Stomach (tissue), 9 donors: ENCODE results near the gene DEPDC1. TPM values are rescaled to one million over a fixed set of nuclear protein-coding genes. Genes with fewer than 3 reads are reported as not detected.
A peak's percentile ranks its signal among the peaks of the same experiment; 100 is the strongest.

Experiments
- DNase-seq, 2 donors: peaks; one replicate each; pipeline versions ENCODE4 v3.0.0 to v3.0.0-alpha.2; 2013 to 2019
- H3K27ac ChIP-seq, 5 donors: fragments of 200-600 bp in 4 of 5; sonication (generic) in 4 of 5; one replicate each; pipeline ENCODE4 v1.5.1; 2013 to 2019; ENCODE audit warnings: mild to moderate bottlenecking in 1 of 5, moderate library complexity in 1 of 5
- H3K27me3 ChIP-seq, 3 donors: fragments of 200-600 bp; sonication (generic); one replicate each; pipeline ENCODE4 v1.5.1; 2017 to 2019; ENCODE audit warnings: mixed run types in 1 of 3
- H3K36me3 ChIP-seq, 4 donors: fragments of 200-600 bp; sonication (generic); 1 replicate in 3 of 4; 2 replicates in 1 of 4; pipeline ENCODE4 v1.5.1; 2016 to 2019
- H3K4me1 ChIP-seq, 4 donors: fragments of 200-600 bp; sonication (generic); one replicate each; pipeline ENCODE4 v1.5.1; 2016 to 2019
- H3K4me3 ChIP-seq, 4 donors: fragments of 200-600 bp; sonication (generic) in 3 of 4; one replicate each; pipeline ENCODE4 v1.5.1; 2016 to 2019; ENCODE audit warnings: mild to moderate bottlenecking in 1 of 4
- H3K9me3 ChIP-seq, 4 donors: fragments of 200-600 bp; sonication (generic); one replicate each; pipeline ENCODE4 v1.5.1; 2016 to 2019
- CTCF ChIP-seq, 7 experiments: fragments of 450-650 bp in 4 of 7; fragments of 200-600 bp in 3 of 7; sonication (generic) in 3 of 7; IDR thresholded peaks; one replicate each; pipeline ENCODE4 v1.5.1; 2016 to 2019; ENCODE audit warnings: antibody characterized with exemption in 7 of 7, control low read depth in 2 of 7, mild to moderate bottlenecking in 1 of 7
- EP300 ChIP-seq: sonication (generic); formaldehyde crosslinking; IDR thresholded peaks from one replicate; pipeline ENCODE4 v1.6.1; 2017; ENCODE audit warnings: antibody characterized with exemption
- POLR2A ChIP-seq, 4 donors: fragments of 450-650 bp; IDR thresholded peaks; one replicate each; pipeline ENCODE4 v1.6.1; 2016; ENCODE audit warnings: antibody characterized with exemption in 4 of 4, control low read depth in 2 of 4, mild to moderate bottlenecking in 1 of 4, moderate library complexity in 1 of 4
- POLR2AphosphoS5 ChIP-seq, 3 donors: sonication (generic); formaldehyde crosslinking; IDR thresholded peaks; one replicate each; pipeline ENCODE4 v1.6.1; 2016; ENCODE audit warnings: antibody characterized with exemption in 3 of 3
- WGBS, 5 donors: extraction: QIAGEN DNeasy Blood & Tissue Kit in 3 of 5; methylation state at CpG; one replicate each; pipeline versions ENCODE4 v1.1.5 to v1.1.7; 2013 to 2018; 5-methylcytosine and 5-hydroxymethylcytosine counted together
- intact Hi-C: fragments of 100-400 bp; cut with DNase I; formaldehyde crosslinking; loops from one replicate; pipeline ENCODE4 v1.15.1; 2023; ENCODE audit warnings: low total_unique reads
- polyA plus RNA-seq, 3 donors: library from polyadenylated mRNA; stranded (reverse); fragments of 200-250 nt; gene quantifications; one replicate each; pipeline ENCODE4 v1.2.3, GENCODE V29; 2013
- total RNA-seq, 5 donors: library from RNA; depleted of rRNA; stranded (reverse); fragments of >200 nt; gene quantifications; one replicate each; pipeline versions ENCODE4 v1.1.0 to v1.2.3, GENCODE V29; 2014 to 2016
- donor health status: healthy with polysubstance abuse.
- donor health status: Bipolar disorder and iron deficiency.
- donor health status: healthy.

Gene DEPDC1
- total and polyA plus RNA-seq, 8 donors: 0.29 to 16.3 (median 2.4) TPM; not detected in 1

- intact Hi-C loops: no loop called here
- Histone ChIP-seq H3K27me3 (no peaks in the 10 kb centered on the region), H3K9me3 (no peaks in the 10 kb centered on the region), H3K27ac (no peak overlapping the region), H3K36me3 (no peaks in the 10 kb centered on the region), H3K4me1 (no peaks in the 10 kb centered on the region), H3K4me3 (no peak overlapping the region)
- no peak for TF ChIP-seq POLR2A (IDR thresholded peaks at IDR 0.05)
- TF ChIP-seq CTCF (IDR thresholded peaks at IDR 0.05): no peak
- no peak for TF ChIP-seq POLR2AphosphoS5 (IDR thresholded peaks at IDR 0.05)
- TF ChIP-seq EP300: no peak
- DNase-seq: no peak
These were observed 23.8 kb downstream of the DEPDC1 start for GRCh38 chr1:68473060-68473459.

GRCh38 chr1:68470388-68470970 is 26.4 kb downstream of the DEPDC1 start:
- Histone ChIP-seq H3K36me3 (no peaks in the 10 kb centered on the region), H3K27me3 (no peaks in the 10 kb centered on the region), H3K27ac (no peak overlapping the region), H3K9me3 (no peaks in the 10 kb centered on the region), H3K4me1 (no peaks in the 10 kb centered on the region), H3K4me3 (no peak overlapping the region)
- TF ChIP-seq CTCF (IDR thresholded peaks at IDR 0.05) (peak in 2 of 7 experiments; percentile 12 to 19), EP300 (no peak)
- DNase-seq: peak in 1 of 2 donors; percentile 30
- intact Hi-C loops: no loop called here
- 64 to 81% (median 77%) methylated on average over 2 of the region's 2 CpGs for WGBS, 5 donors

- Histone ChIP-seq H3K4me3 (no peak overlapping the region), H3K9me3 (peaks cover 0 to 13% (median 6%) of the 10 kb centered on the region in 4 donors), H3K4me1 (no peaks in the 10 kb centered on the region), H3K27me3 (no peaks in the 10 kb centered on the region), H3K27ac (no peak overlapping the region), H3K36me3 (no peaks in the 10 kb centered on the region)
- DNase-seq: no peak
- WGBS, 5 donors: 62 to 70% (median 66%) methylated on average over 6 of the region's 6 CpGs
- no peak for TF ChIP-seq POLR2AphosphoS5 (IDR thresholded peaks at IDR 0.05)
- TF ChIP-seq POLR2A (IDR thresholded peaks at IDR 0.05): no peak
- TF ChIP-seq CTCF (IDR thresholded peaks at IDR 0.05): no peak
- no peak for TF ChIP-seq EP300
- intact Hi-C loops: no loop called here
These were observed 32.0 kb downstream of the DEPDC1 start for GRCh38 chr1:68464891-68465290.

- H3K9me3 ChIP-seq: peaks cover 0 to 13% (median 6%) of the 10 kb centered on the region in 4 donors
- no peaks in the 10 kb centered on the region for H3K36me3 ChIP-seq
- no peak for TF ChIP-seq CTCF (IDR thresholded peaks at IDR 0.05)
- intact Hi-C loops: no loop called here
- H3K4me3 ChIP-seq: no peak overlapping the region
- H3K4me1 ChIP-seq: no peaks in the 10 kb centered on the region
- WGBS, 5 donors: 85 to 97% (median 89%) methylated on average over 4 of the region's 4 CpGs
- H3K27me3 ChIP-seq: no peaks in the 10 kb centered on the region
- DNase-seq: no peak
- no peak overlapping the region for H3K27ac ChIP-seq
These were observed 35.9 kb downstream of the DEPDC1 start for GRCh38 chr1:68460935-68461334.
